HCT116 (cell line): ENCODE results near the gene SNX13.

Experiments
- EZH2 ChIP-seq: fragments of 200-600 bp; sonication (generic); IDR thresholded peaks from 2 replicates; pipeline ENCODE4 v1.6.1; 2017; ENCODE audit warnings: antibody characterized with exemption, mixed run types
- EZH2phosphoT487 ChIP-seq: fragments of 200-600 bp; IDR thresholded peaks from 2 replicates; pipeline ENCODE4 v1.6.1; 2018; ENCODE audit warnings: antibody characterized with exemption, borderline replicate concordance
- JUND ChIP-seq: IDR thresholded peaks from 2 replicates; pipeline ENCODE4 v1.6.1; 2012
- MAX ChIP-seq: IDR thresholded peaks from 2 replicates; pipeline ENCODE4 v1.6.1; 2012
- POLR2A ChIP-seq: IDR thresholded peaks from 2 replicates; pipeline ENCODE4 v1.7.0; 2011; ENCODE audit warnings: borderline replicate concordance; ENCODE audit not compliant: insufficient read depth, insufficient read length; ENCODE audit errors: extremely low read depth
- POLR2AphosphoS5 ChIP-seq: IDR thresholded peaks from 2 replicates; pipeline ENCODE4 v1.6.1; 2011; ENCODE audit warnings: mild to moderate bottlenecking, low read depth, low read length, moderate library complexity
- RAD21 ChIP-seq: IDR thresholded peaks from 2 replicates; pipeline ENCODE4 v1.6.1; 2012; ENCODE audit warnings: low read depth, mild to moderate bottlenecking
- ZNF274 ChIP-seq: fragments of 200-500 bp; sonication (Bioruptor generic); IDR thresholded peaks from 2 replicates; pipeline ENCODE4 v1.6.1; 2014; ENCODE audit warnings: mild to moderate bottlenecking, low read depth, low read length, inconsistent platforms
- TF ChIP-seq, protein P1 (sequence below), 3 experiments: fragments of 200-600 bp in 1 of 3; sonication (generic) in 1 of 3; IDR thresholded peaks in 2 of 3; conservative IDR thresholded peaks in 1 of 3; 2 replicates each; pipeline ENCODE4 v1.5.1; 2012 to 2017; ENCODE audit warnings: low read depth in 2 of 3, low read length in 2 of 3, antibody characterized with exemption in 1 of 3, borderline replicate concordance in 1 of 3, control low read depth in 1 of 3, mild to moderate bottlenecking in 1 of 3, mixed read lengths in 1 of 3, mixed run types in 1 of 3, moderate library complexity in 1 of 3; ENCODE audit not compliant: insufficient read depth in 1 of 3

- no peak for TF ChIP-seq POLR2A
- TF ChIP-seq, protein P1, sequence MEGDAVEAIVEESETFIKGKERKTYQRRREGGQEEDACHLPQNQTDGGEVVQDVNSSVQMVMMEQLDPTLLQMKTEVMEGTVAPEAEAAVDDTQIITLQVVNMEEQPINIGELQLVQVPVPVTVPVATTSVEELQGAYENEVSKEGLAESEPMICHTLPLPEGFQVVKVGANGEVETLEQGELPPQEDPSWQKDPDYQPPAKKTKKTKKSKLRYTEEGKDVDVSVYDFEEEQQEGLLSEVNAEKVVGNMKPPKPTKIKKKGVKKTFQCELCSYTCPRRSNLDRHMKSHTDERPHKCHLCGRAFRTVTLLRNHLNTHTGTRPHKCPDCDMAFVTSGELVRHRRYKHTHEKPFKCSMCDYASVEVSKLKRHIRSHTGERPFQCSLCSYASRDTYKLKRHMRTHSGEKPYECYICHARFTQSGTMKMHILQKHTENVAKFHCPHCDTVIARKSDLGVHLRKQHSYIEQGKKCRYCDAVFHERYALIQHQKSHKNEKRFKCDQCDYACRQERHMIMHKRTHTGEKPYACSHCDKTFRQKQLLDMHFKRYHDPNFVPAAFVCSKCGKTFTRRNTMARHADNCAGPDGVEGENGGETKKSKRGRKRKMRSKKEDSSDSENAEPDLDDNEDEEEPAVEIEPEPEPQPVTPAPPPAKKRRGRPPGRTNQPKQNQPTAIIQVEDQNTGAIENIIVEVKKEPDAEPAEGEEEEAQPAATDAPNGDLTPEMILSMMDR (IDR thresholded peaks at IDR 0.05 in 2 of 3, conservative IDR thresholded peaks at IDR 0.05 in 1 of 3; ENCODE audit: borderline replicate concordance in 1 of 3, insufficient read depth in 1 of 3, low read depth in 2 of 3, low read length in 2 of 3) = no peak
- TF ChIP-seq JUND = no peak
- no peak for TF ChIP-seq EZH2
- no peak for TF ChIP-seq RAD21
- TF ChIP-seq POLR2AphosphoS5 = no peak
- no peak for TF ChIP-seq ZNF274
- no peak for TF ChIP-seq MAX
- TF ChIP-seq EZH2phosphoT487 = no peak
Observed at GRCh38 chr7:17855202-17855601, 85.1 kb downstream of the SNX13 start.
